Neural progenitor cell (in vitro differentiated cells): ENCODE results near the gene FAM151A. TPM values are rescaled to one million over a fixed set of nuclear protein-coding genes. Genes with fewer than 3 reads are reported as not detected.

ENCODE experiments used
- DNase-seq: peaks from one replicate; pipeline ENCODE4 v3.0.0-alpha.2; 2016; ENCODE audit warnings: low spot score
- H2AFZ ChIP-seq: fragments of 200-600 bp; sonication (generic); replicated peaks from 2 replicates; pipeline ENCODE4 v1.6.1; 2016; ENCODE audit warnings: antibody characterized with exemption
- H3F3A ChIP-seq: fragments of 200-600 bp; sonication (generic); 2 replicates; pipeline ENCODE4 v1.6.1; 2016; ENCODE audit warnings: antibody characterized with exemption, low read depth
- H3K27ac ChIP-seq: fragments of 200-600 bp; sonication (generic); 2 replicates; pipeline ENCODE4 v1.5.1; 2016; ENCODE audit warnings: mild to moderate bottlenecking
- H3K27me3 ChIP-seq: fragments of 200-600 bp; sonication (generic); 2 replicates; pipeline ENCODE4 v1.6.1; 2016; ENCODE audit warnings: mild to moderate bottlenecking, moderate library complexity
- H3K36me3 ChIP-seq: fragments of 200-600 bp; sonication (generic); 2 replicates; pipeline ENCODE4 v1.5.1; 2016
- H3K4me1 ChIP-seq: fragments of 200-600 bp; sonication (generic); 2 replicates; pipeline ENCODE4 v1.6.1; 2016; ENCODE audit warnings: mixed run types
- H3K4me2 ChIP-seq: fragments of 200-600 bp; sonication (generic); 2 replicates; pipeline ENCODE4 v1.6.1; 2016
- H3K4me3 ChIP-seq: fragments of 200-600 bp; sonication (generic); 2 replicates; pipeline ENCODE4 v1.5.1; 2016
- H3K79me2 ChIP-seq: fragments of 200-600 bp; sonication (generic); 2 replicates; pipeline ENCODE4 v1.6.1; 2016; ENCODE audit warnings: low read depth
- H3K9ac ChIP-seq: fragments of 200-600 bp; sonication (generic); 2 replicates; pipeline ENCODE4 v1.6.1; 2016
- H3K9me3 ChIP-seq: fragments of 200-600 bp; sonication (generic); 2 replicates; pipeline ENCODE4 v1.5.1; 2016; ENCODE audit warnings: low read depth
- H4K20me1 ChIP-seq: fragments of 200-600 bp; sonication (generic); 2 replicates; pipeline ENCODE4 v1.6.1; 2016; ENCODE audit warnings: low read depth
- H3K27ac Mint-ChIP-seq: 3 replicates; pipeline ENCODE4 v1.8.0; 2021; ENCODE audit warnings: mixed read lengths
- H3K27me3 Mint-ChIP-seq: 2 replicates; pipeline ENCODE4 v1.8.0; 2022; ENCODE audit warnings: low read depth, mild to moderate bottlenecking, inconsistent platforms, moderate library complexity, mixed read lengths; ENCODE audit not compliant: insufficient read depth
- H3K36me3 Mint-ChIP-seq: 3 replicates; pipeline ENCODE4 v1.8.0; 2021; ENCODE audit warnings: mixed read lengths
- H3K4me1 Mint-ChIP-seq: 3 replicates; pipeline ENCODE4 v1.8.0; 2021; ENCODE audit warnings: mixed read lengths
- H3K4me3 Mint-ChIP-seq: 3 replicates; pipeline ENCODE4 v1.8.0; 2021; ENCODE audit warnings: mild to moderate bottlenecking, moderate library complexity, mixed read lengths
- H3K9me3 Mint-ChIP-seq: 3 replicates; pipeline ENCODE4 v1.8.0; 2020; ENCODE audit warnings: mixed read lengths
- CTCF ChIP-seq: fragments of 200-600 bp; sonication (generic); IDR thresholded peaks from 2 replicates; pipeline ENCODE4 v1.5.1; 2017; ENCODE audit warnings: antibody characterized with exemption, mild to moderate bottlenecking
- EZH2 ChIP-seq: fragments of 200-600 bp; sonication (generic); IDR thresholded peaks from 2 replicates; pipeline ENCODE4 v1.6.1; 2017; ENCODE audit warnings: antibody characterized with exemption, mild to moderate bottlenecking, moderate library complexity
- EZH2phosphoT487 ChIP-seq: fragments of 200-600 bp; sonication (generic); IDR thresholded peaks from 2 replicates; pipeline ENCODE4 v1.6.1; 2017; ENCODE audit warnings: antibody characterized with exemption
- total RNA-seq: library from RNA; depleted of rRNA; stranded (reverse); fragments of >200 nt; gene quantifications from 2 replicates; pipeline ENCODE4 v1.2.3, GENCODE V29; 2015; ENCODE audit warnings: low replicate concordance

FAM151A gene
- total RNA-seq, 1 donor from 2014 or later, result not detected

GRCh38 chr1:54575605-54576290, 47.6 kb downstream of the FAM151A start:
- no peaks in the 10 kb centered on the region for H4K20me1 ChIP-seq
- no peak for DNase-seq
- H3K9me3 Mint-ChIP-seq, result no peaks in the 10 kb centered on the region
- H3K9ac ChIP-seq, result no peak overlapping the region
- no peak overlapping the region for H3K4me2 ChIP-seq
- no peak overlapping the region for H3K4me3 Mint-ChIP-seq
- peaks cover 48% of the 10 kb centered on the region for H3K4me1 Mint-ChIP-seq
- no peaks in the 10 kb centered on the region for H3K36me3 Mint-ChIP-seq
- H3K9me3 ChIP-seq, result no peaks in the 10 kb centered on the region
- peaks cover 32% of the 10 kb centered on the region for H3K4me1 ChIP-seq
- H2AFZ ChIP-seq, result no peak overlapping the region
- TF ChIP-seq CTCF (no peak), EZH2phosphoT487 (no peak), EZH2 (no peak)
- H3K27me3 ChIP-seq, result no peaks in the 10 kb centered on the region
- H3K27ac Mint-ChIP-seq, result peak overlapping the region; percentile 31
- peaks cover 24% of the 10 kb centered on the region for H3F3A ChIP-seq
- H3K79me2 ChIP-seq, result no peaks in the 10 kb centered on the region
- H3K36me3 ChIP-seq, result no peaks in the 10 kb centered on the region
- H3K27ac ChIP-seq, result no peak overlapping the region
- H3K27me3 Mint-ChIP-seq, result peaks cover 2% of the 10 kb centered on the region
- no peak overlapping the region for H3K4me3 ChIP-seq

GRCh38 chr1:54575161-54575560, 48.2 kb downstream of the FAM151A start:
- peak; percentile 29 for TF ChIP-seq CTCF
- TF ChIP-seq EZH2, result no peak
- Mint-ChIP-seq H3K4me3 (no peak overlapping the region), H3K27me3 (peaks cover 2% of the 10 kb centered on the region), H3K27ac (no peak overlapping the region), H3K4me1 (peaks cover 43% of the 10 kb centered on the region), H3K9me3 (no peaks in the 10 kb centered on the region), H3K36me3 (no peaks in the 10 kb centered on the region)
- Histone ChIP-seq H3K9ac (no peak overlapping the region), H3K4me1 (peaks cover 32% of the 10 kb centered on the region), H3K27me3 (no peaks in the 10 kb centered on the region), H3K4me3 (no peak overlapping the region), H3K4me2 (no peak overlapping the region), H3K9me3 (no peaks in the 10 kb centered on the region), H3K79me2 (no peaks in the 10 kb centered on the region), H3F3A (peaks cover 20% of the 10 kb centered on the region), H2AFZ (no peak overlapping the region), H4K20me1 (no peaks in the 10 kb centered on the region), H3K36me3 (no peaks in the 10 kb centered on the region), H3K27ac (no peak overlapping the region)
- no peak for DNase-seq

GRCh38 chr1:54574158-54574778, 49.1 kb downstream of the FAM151A start:
- H3K4me3 ChIP-seq, result no peak overlapping the region
- no peaks in the 10 kb centered on the region for H3K36me3 Mint-ChIP-seq
- no peak for DNase-seq
- no peaks in the 10 kb centered on the region for H4K20me1 ChIP-seq
- no peak overlapping the region for H3K4me2 ChIP-seq
- no peaks in the 10 kb centered on the region for H3K9me3 Mint-ChIP-seq
- no peak overlapping the region for H3K9ac ChIP-seq
- no peaks in the 10 kb centered on the region for H3K27me3 ChIP-seq
- no peak overlapping the region for H3K27ac Mint-ChIP-seq
- no peak overlapping the region for H2AFZ ChIP-seq
- H3F3A ChIP-seq, result peaks cover 19% of the 10 kb centered on the region
- TF ChIP-seq EZH2phosphoT487 (no peak), EZH2 (no peak), CTCF (no peak)
- H3K79me2 ChIP-seq, result no peaks in the 10 kb centered on the region
- H3K9me3 ChIP-seq, result no peaks in the 10 kb centered on the region
- no peaks in the 10 kb centered on the region for H3K36me3 ChIP-seq
- H3K27me3 Mint-ChIP-seq, result peaks cover 2% of the 10 kb centered on the region
- peaks cover 28% of the 10 kb centered on the region for H3K4me1 ChIP-seq
- H3K4me1 Mint-ChIP-seq, result peaks cover 51% of the 10 kb centered on the region
- no peak overlapping the region for H3K4me3 Mint-ChIP-seq
- H3K27ac ChIP-seq, result no peak overlapping the region
